Epithelial cell of prostate (primary cell): ENCODE data around the gene TRIM2.
"Not testable (repeated sequence)": the region's sequence is repeated elsewhere in the genome, so short reads cannot be mapped to it uniquely, and the experiment has no call there.

Experiments used
- DNase-seq: peaks from one replicate; pipeline ENCODE4 v3.0.0-alpha.2; 2011; ENCODE audit warnings: low read depth, low spot score
- H3K27ac ChIP-seq: fragments of 450-650 bp; 2 replicates; pipeline ENCODE4 v1.5.1; 2017; ENCODE audit warnings: mild to moderate bottlenecking

TRIM2 gene

GRCh38 chr4:153204247-153204671 lies at the start of gene TRIM2:
TRIM2 (plus strand) TSS chr4:153204443; CDS start chr4:153204531, 88 bp downstream.
- no peak within 1 kb of the TSS for H3K27ac ChIP-seq
- DNase-seq = no peak

GRCh38 chr4:153155686-153156085 lies 48.6 kb upstream of the TRIM2 start:
- DNase-seq = no peak

GRCh38 chr4:153156263-153156662 lies 48.0 kb upstream of the TRIM2 start:
- H3K27ac ChIP-seq = no peak overlapping the region
- no peak for DNase-seq

More at GRCh38 chr4:153155686-153156085, 48.6 kb upstream of the TRIM2 start:
- no peak overlapping the region for H3K27ac ChIP-seq

GRCh38 chr4:153156721-153157120 lies 47.5 kb upstream of the TRIM2 start:
- no peak overlapping the region for H3K27ac ChIP-seq
- DNase-seq = no peak

- DNase-seq = no peak
Observed at GRCh38 chr4:153159016-153159415, 45.2 kb upstream of the TRIM2 start.

GRCh38 chr4:153159728-153160221 lies 44.5 kb upstream of the TRIM2 start:
- H3K27ac ChIP-seq = no peak overlapping the region

More at GRCh38 chr4:153159016-153159415, 45.2 kb upstream of the TRIM2 start:
- no peak overlapping the region for H3K27ac ChIP-seq

GRCh38 chr4:153160821-153161220 lies 43.4 kb upstream of the TRIM2 start:
- DNase-seq = no peak
- no peak overlapping the region for H3K27ac ChIP-seq

More at GRCh38 chr4:153159728-153160221, 44.5 kb upstream of the TRIM2 start:
- no peak for DNase-seq

- DNase-seq = no peak
- no peak overlapping the region for H3K27ac ChIP-seq
Observed at GRCh38 chr4:153161226-153161963, 42.8 kb upstream of the TRIM2 start.

GRCh38 chr4:153165236-153165635 lies 39.0 kb upstream of the TRIM2 start:
- H3K27ac ChIP-seq, DNase-seq: not testable (repeated sequence)

- DNase-seq = no peak
- H3K27ac ChIP-seq = no peak overlapping the region
Observed at GRCh38 chr4:153166716-153167501, 37.3 kb upstream of the TRIM2 start.

GRCh38 chr4:153169776-153170175 lies 34.5 kb upstream of the TRIM2 start:
- no peak overlapping the region for H3K27ac ChIP-seq
- DNase-seq = no peak

- DNase-seq = no peak
- H3K27ac ChIP-seq = no peak overlapping the region
Observed at GRCh38 chr4:153170407-153170806, 33.8 kb upstream of the TRIM2 start.

- DNase-seq = no peak
- H3K27ac ChIP-seq = no peak overlapping the region
Observed at GRCh38 chr4:153174821-153175567, 29.2 kb upstream of the TRIM2 start.

GRCh38 chr4:153176938-153177337 lies 27.3 kb upstream of the TRIM2 start:
- no peak for DNase-seq

GRCh38 chr4:153177841-153178240 lies 26.4 kb upstream of the TRIM2 start:
- DNase-seq = no peak
- H3K27ac ChIP-seq = no peak overlapping the region

More at GRCh38 chr4:153176938-153177337, 27.3 kb upstream of the TRIM2 start:
- no peak overlapping the region for H3K27ac ChIP-seq

GRCh38 chr4:153179100-153179499 lies 25.1 kb upstream of the TRIM2 start:
- H3K27ac ChIP-seq = no peak overlapping the region
- no peak for DNase-seq

GRCh38 chr4:153181293-153181692 lies 22.9 kb upstream of the TRIM2 start:
- DNase-seq = peak; percentile 20
- peak overlapping the region; percentile 9 for H3K27ac ChIP-seq

GRCh38 chr4:153181700-153182099 lies 22.5 kb upstream of the TRIM2 start:
- peak; percentile 33 for DNase-seq
- H3K27ac ChIP-seq = peak overlapping the region; percentile 9

GRCh38 chr4:153183146-153183545 lies 21.1 kb upstream of the TRIM2 start:
- no peak overlapping the region for H3K27ac ChIP-seq
- DNase-seq = no peak

GRCh38 chr4:153185331-153185852 lies 18.9 kb upstream of the TRIM2 start:
- H3K27ac ChIP-seq = no peak overlapping the region
- DNase-seq = no peak
